Urothelium cell line (cell line): ENCODE data around the gene VPS50.

Experiments
- DNase-seq: peaks from one replicate; pipeline ENCODE4 v3.0.0; 2011; ENCODE audit warnings: low spot score, mixed read lengths
- FAIRE-seq: peaks from 2 replicates; lab custom pipeline; 2011; peaks lifted over from hg19 to GRCh38; lab: Jason Lieb, UNC

The VPS50 gene

GRCh38 chr7:93231799-93232672 lies at the start of gene VPS50:
VPS50 (plus strand) TSS chr7:93232366; CDS start chr7:93232468, 102 bp downstream.
- peak; percentile 99 for DNase-seq
- peak; percentile 91 for FAIRE-seq

- DNase-seq (no peak), FAIRE-seq (no peak)
Observed at GRCh38 chr7:93185303-93186027, 46.7 kb upstream of the VPS50 start.

- DNase-seq (no peak), FAIRE-seq (no peak)
Observed at GRCh38 chr7:93188870-93189634, 43.1 kb upstream of the VPS50 start.

GRCh38 chr7:93194386-93194785 lies 37.8 kb upstream of the VPS50 start:
- no peak for DNase-seq
- FAIRE-seq, result no peak

GRCh38 chr7:93196336-93196735 lies 35.8 kb upstream of the VPS50 start:
- FAIRE-seq (no peak), DNase-seq (no peak)

GRCh38 chr7:93198472-93198871 lies 33.7 kb upstream of the VPS50 start:
- no peak for DNase-seq
- peak; percentile 52 for FAIRE-seq

GRCh38 chr7:93202594-93203250 lies 29.4 kb upstream of the VPS50 start:
- no peak for FAIRE-seq
- DNase-seq, result no peak

GRCh38 chr7:93203496-93203895 lies 28.7 kb upstream of the VPS50 start:
- FAIRE-seq (peak; percentile 88), DNase-seq (no peak)

- DNase-seq (no peak), FAIRE-seq (no peak)
Observed at GRCh38 chr7:93205046-93205445, 27.1 kb upstream of the VPS50 start.

- FAIRE-seq, result no peak
- DNase-seq, result no peak
Observed at GRCh38 chr7:93211228-93211818, 20.8 kb upstream of the VPS50 start.

- FAIRE-seq (no peak), DNase-seq (no peak)
Observed at GRCh38 chr7:93212881-93213280, 19.3 kb upstream of the VPS50 start.

GRCh38 chr7:93218997-93219827 lies 13.0 kb upstream of the VPS50 start:
- no peak for DNase-seq
- no peak for FAIRE-seq

- FAIRE-seq (no peak), DNase-seq (no peak)
Observed at GRCh38 chr7:93219868-93220267, 12.3 kb upstream of the VPS50 start.

GRCh38 chr7:93226310-93226709 lies 5.9 kb upstream of the VPS50 start, which contains the start of gene HEPACAM2:
HEPACAM2 (minus strand) TSS chr7:93226469.
- no peak for DNase-seq
- no peak for FAIRE-seq

GRCh38 chr7:93228302-93228701 lies 3.9 kb upstream of the VPS50 start:
- DNase-seq, result peak; percentile 63
- no peak for FAIRE-seq

GRCh38 chr7:93231259-93231658 lies 907 bp upstream of the VPS50 start:
- no peak for FAIRE-seq
- no peak for DNase-seq

GRCh38 chr7:93232673-93233018 lies 480 bp downstream of the VPS50 start:
- FAIRE-seq (no peak), DNase-seq (no peak)

- no peak for DNase-seq
- FAIRE-seq, result no peak
Observed at GRCh38 chr7:93235541-93235940, 3.4 kb downstream of the VPS50 start.

GRCh38 chr7:93238131-93238530 lies 6.0 kb downstream of the VPS50 start:
- FAIRE-seq, result peak; percentile 30
- DNase-seq, result no peak

- FAIRE-seq (no peak), DNase-seq (no peak)
Observed at GRCh38 chr7:93238748-93239147, 6.6 kb downstream of the VPS50 start.
